Stimulated activated CD8-positive, alpha-beta memory T cell treated with anti-CD3 and anti-CD28 coated beads, Interleukin-7, amount 100 ng/mL, for 24 hours (primary cell): ENCODE measurements around the gene SPRR1A.

Experiments used
- DNase-seq: peaks from one replicate; pipeline ENCODE4 v3.0.0-alpha.2; 2020; ENCODE audit warnings: low read depth

SPRR1A gene

GRCh38 chr1:153030895-153031294 is 47.0 kb downstream of the SPRR1A start, which contains the start of gene SPRR1B:
TSS of gene SPRR1B (plus strand) at chr1:153031203. CDS start at chr1:153032346, 1,143 bp downstream.
- DNase-seq, result no peak

GRCh38 chr1:153032073-153032472 is 48.2 kb downstream of the SPRR1A start:
- no peak for DNase-seq

- no peak for DNase-seq
Observed at GRCh38 chr1:153032677-153033308, 48.9 kb downstream of the SPRR1A start.

GRCh38 chr1:153035211-153035610 is 51.3 kb downstream of the SPRR1A start:
- no peak for DNase-seq
